HG03025 (cell line): ENCODE results near the gene GPR42.
"Not testable (repeated sequence)": the region's sequence is repeated elsewhere in the genome, so short reads cannot be mapped to it uniquely, and the experiment has no call there.

Source experiments
- ATAC-seq: cut with Tn5 transposase; IDR thresholded peaks from one replicate; pipeline ENCODE4 v1.9.1; 2021; ENCODE audit warnings: mild to moderate bottlenecking, moderate library complexity; ENCODE audit not compliant: unreplicated experiment, low FRiP score

GPR42 gene

GRCh38 chr19:35362261-35363000 is 8.4 kb upstream of the GPR42 start:
- ATAC-seq, result no peak

DNA sequence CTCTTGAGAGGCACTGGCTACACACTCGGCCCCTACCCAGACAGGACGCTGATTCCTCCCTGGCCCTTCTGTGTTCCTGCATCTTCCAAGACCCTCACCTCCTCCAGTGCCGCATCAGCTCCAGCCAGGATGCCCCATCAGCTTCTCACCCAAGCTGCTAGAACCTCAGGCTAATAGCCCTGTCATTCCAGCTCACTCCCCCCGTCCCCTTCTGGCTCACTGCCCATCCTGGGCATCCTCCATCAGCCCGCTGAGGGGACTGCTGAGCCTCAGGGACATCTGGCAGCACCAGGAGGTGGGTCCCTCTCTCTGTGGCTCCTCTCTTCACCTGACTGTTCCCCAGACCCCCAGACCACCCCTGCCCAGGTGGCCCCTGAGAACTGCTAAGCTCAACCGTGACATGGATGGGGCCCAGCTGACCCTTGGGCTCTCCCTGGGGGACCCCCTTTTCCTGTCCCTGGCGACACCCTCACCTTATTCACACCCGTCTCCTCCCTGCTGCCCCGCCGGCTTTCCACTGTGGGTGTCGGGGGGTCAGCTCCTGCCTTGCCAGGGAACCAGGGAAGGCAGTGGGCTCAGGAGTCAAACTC is 7.8 kb upstream of the GPR42 start:
- ATAC-seq, result no peak

- no peak for ATAC-seq
Measured at GRCh38 chr19:35363711-35364425, 7.0 kb upstream of the GPR42 start.

DNA sequence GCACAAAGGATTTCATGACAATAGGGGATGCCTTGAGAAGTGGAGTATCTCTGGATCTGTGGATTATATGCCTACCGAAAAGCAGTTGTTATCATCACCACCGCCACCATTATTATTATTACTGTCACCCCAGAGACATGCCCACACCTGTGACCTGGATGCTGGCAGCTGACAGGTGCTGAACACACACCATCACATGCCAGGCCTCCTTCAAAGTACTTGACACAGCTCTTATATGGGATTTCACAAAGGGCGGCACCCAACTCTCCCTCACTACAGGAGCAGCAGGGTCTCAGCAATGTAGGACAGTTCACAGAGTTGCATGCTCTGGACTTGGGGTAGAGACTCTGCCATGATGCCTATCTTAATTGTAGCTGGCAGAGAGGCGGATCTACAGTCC is 5.6 kb upstream of the GPR42 start:
- no peak for ATAC-seq

GRCh38 chr19:35368378-35368777 is 2.5 kb upstream of the GPR42 start:
- ATAC-seq, result no peak

GRCh38 chr19:35369522-35369921 is 1.3 kb upstream of the GPR42 start:
- ATAC-seq, result no peak

DNA sequence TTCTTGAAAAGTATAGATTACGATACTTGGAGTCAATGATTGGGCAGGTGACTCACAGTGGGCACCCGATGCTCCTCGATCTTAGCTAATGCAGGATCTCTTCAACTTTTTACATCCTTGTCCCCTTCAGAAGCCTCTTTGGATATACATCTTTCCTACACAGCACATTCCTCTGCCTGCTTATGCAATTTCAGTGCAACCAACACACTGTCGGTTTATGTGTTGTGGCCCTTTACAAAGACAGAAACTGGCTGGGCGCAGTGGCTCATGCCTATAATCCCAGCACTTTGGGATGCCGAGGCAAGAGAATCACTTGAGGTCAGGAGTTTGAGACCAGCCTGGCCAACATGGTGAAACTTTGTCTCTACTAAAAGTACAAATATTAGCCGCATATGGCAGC is 2.6 kb downstream of the GPR42 start:
- ATAC-seq, result no peak

DNA sequence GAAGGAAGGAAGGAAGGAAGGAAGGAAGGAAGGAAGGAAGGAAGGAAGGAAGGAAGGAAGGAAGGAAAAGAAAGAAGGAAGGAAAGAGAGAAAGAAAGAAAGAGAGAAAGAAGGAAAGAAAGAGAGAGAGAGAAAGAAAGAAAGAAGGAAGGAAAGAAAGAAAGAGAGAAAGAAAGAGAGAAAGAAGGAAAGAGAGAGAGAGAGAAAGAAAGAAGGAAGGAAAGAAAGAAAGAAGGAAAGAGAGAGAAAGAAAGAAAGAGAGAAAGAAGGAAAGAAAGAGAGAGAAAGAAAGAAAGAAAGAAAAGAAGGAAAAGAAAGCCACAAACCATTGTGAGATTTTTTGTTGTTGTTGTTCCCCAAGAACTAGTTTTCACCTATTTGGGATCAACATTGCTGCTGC is 3.2 kb downstream of the GPR42 start:
- not testable (repeated sequence) for ATAC-seq

DNA sequence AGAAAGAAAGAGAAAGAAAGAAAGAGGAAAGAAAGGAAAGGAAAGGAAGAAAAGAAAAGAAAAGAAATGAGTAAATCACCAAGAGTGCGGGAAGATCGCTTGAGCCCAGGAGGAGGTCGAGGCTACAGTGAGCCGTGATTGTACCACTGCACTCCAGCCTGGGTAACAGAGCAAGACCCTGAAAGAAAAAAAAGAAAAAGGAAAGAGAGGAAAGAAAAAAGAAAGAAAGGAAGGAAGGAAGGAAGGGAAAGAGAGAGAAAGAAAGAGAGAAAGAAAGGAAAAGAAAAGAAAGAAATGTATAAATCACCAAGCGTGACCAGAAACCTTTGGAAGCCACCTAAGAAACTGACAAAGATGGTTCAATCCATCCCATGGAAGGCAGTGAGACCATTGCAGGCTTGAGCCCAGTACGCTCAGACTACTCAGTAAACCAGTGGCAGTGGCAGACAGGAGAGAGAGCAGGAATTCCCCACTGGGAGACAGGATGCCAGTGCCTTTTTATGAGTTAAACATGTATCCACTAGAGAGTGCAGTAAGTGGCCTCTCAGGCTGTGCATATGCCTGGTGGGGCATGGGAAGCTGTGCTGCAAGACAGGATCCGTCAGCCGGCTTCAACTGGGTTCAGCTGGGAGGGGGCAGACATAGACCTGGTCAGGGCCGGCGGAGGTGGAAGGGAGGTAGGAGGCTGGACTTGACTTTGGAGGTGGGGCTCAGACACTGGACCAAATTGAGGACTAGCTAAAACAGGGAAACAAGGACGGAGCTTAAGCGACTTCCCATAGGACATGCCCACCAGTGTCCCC is 4.8 kb downstream of the GPR42 start:
- ATAC-seq, result no peak

DNA sequence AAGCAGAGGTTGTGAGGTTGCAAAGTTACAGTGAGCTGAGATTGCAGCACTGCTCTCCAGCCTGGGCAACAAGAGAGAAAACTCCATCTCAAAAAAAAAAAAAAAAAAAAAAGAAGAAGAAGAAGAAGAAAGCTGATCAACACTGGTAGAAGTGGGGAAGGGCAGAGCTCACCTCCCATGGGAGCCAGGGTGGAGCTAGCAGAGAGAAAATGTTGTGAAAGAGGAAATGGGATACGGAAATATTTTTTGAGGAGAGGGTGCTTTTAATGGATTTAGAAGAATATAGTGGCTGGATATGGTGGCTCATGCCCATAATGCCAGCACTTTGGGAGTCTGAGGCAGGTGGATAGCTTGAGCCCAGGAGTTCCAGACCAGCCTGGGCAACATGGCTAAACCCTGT is 6.8 kb downstream of the GPR42 start:
- no peak for ATAC-seq

GRCh38 chr19:35378356-35378755 is 7.5 kb downstream of the GPR42 start:
- ATAC-seq, result no peak

DNA sequence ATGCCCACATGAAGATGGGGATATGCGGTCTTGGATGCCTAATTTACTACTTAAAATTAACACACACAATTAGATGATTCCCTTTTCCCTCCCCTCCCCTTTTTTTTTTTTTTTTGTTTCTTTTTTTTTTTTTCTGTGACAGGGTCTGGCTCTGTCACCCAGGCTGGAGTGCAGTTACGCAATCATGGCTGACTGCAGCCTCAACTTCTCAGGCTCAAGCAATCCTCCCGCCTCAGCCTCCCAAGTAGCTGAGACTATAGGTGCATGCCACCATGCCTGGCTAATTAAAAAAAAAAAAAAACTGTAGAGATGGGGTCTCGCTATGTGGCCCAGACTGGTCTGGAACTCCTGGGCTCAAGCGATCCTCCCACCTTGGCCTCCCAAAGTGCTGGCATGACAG is 8.7 kb downstream of the GPR42 start:
- ATAC-seq, result not testable (repeated sequence)

- no peak for ATAC-seq
Measured at GRCh38 chr19:35379992-35380391, 9.1 kb downstream of the GPR42 start.

DNA sequence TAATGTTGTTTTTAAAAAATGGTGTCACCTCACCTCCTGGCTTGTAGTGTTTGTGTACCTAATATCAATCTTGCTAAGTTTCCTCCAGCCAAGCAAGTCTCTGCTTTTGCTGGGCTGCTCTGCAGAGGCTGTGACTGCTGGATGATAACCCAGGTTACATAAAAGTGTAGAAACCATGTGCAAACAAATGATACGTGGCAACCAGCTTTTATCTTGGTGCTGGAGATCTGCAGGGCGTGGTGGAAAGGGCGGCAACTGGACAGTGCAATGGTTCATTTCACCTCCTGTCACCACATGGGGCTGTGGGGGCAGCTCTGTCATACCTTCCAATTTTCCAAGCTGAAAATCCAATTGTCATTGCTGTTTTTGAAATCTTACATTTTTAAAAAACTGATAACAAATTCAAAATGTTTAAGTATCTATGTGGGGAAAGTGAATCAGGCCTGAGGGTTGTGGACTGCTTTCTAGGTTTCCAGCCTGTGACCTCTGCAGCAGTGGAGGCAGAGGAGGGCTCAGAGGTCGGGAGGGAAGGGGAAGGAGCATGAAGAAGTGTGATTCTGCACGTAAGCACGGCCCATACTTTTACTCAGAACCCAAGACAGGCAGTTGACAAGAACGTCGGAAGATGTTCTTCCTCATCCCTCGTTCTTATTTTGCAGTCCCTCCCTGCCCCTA is 9.7 kb downstream of the GPR42 start:
- ATAC-seq, result no peak

- no peak for ATAC-seq
Measured at GRCh38 chr19:35381318-35381717, 10.4 kb downstream of the GPR42 start.

DNA sequence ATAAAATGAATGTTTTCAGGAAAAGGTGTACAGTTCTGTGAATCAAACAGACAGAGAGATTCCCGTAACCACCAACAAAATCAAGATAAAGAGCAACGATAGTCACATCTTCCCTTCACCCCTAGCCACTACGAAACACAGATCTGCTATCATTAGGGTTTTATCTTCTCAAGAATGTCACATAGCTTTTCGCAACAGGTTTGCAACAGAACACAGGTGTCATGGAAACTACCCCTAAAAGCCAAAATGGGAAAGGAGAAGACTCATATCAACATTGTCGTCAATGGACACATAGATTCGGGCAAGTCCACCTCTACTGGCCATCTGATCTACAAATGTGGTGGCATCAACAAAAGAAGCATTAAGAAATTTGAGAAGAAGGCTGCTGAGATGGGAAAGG is 11.1 kb downstream of the GPR42 start:
- ATAC-seq, result no peak

DNA sequence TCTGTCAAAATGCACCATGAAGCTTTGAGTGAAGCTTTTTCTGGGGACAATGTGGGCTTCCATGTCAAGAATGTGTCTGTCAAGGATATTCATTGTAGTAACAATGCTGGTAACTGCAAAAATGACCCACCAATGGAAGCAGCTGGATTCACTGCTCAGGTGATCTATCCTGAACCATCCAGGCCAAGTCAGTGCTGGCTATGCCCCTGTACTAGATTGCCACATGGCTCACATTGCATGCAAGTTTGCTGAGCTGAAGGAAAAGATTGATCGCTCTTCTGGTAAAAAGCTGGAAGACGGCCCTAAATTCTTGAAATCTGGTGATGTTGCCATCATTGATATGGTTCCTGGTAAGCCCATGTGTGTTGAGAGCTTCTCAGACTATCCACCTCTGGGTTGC is 12.7 kb downstream of the GPR42 start:
- no peak for ATAC-seq

- ATAC-seq, result no peak
Measured at GRCh38 chr19:35388277-35389054, 17.6 kb downstream of the GPR42 start.

DNA sequence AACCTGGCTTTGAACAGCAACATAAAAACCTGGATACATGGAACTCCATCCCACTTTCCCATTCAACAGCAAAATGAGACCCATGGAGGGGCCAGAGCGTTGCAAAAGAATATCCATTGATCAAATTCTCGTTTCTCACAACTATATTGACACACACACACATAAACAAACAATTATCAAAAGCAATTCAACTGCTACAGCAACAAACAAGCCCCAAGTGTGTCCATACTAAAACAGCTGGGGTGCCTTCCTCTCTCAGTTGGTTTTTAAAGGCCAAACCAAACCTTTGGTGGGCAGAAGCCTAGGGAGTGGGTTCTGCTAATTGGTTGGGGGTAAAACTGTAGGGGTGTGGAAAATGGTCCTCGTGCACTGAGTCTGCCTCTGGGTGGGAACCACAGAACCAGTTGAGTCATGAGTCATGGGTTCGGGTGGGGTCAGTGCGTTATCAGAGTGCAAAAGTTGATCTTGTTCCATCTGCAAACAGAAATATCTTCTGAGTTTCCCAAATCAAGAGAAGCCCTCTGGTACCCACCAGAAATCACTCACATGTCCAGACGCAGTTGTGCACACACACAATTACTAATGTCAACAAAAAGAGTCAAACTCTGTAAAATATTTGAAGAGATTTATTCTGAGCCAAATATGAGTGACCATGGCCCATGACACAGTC is 18.5 kb downstream of the GPR42 start:
- ATAC-seq, result no peak
